ENCODE measurements around the gene MGP. TPM values are rescaled to one million over a fixed set of nuclear protein-coding genes. Genes with fewer than 3 reads are reported as not detected.

MGP gene
- total RNA-seq, 6 donors from 2014 or later = 47.1 to 660 (median 286) TPM

DNA sequence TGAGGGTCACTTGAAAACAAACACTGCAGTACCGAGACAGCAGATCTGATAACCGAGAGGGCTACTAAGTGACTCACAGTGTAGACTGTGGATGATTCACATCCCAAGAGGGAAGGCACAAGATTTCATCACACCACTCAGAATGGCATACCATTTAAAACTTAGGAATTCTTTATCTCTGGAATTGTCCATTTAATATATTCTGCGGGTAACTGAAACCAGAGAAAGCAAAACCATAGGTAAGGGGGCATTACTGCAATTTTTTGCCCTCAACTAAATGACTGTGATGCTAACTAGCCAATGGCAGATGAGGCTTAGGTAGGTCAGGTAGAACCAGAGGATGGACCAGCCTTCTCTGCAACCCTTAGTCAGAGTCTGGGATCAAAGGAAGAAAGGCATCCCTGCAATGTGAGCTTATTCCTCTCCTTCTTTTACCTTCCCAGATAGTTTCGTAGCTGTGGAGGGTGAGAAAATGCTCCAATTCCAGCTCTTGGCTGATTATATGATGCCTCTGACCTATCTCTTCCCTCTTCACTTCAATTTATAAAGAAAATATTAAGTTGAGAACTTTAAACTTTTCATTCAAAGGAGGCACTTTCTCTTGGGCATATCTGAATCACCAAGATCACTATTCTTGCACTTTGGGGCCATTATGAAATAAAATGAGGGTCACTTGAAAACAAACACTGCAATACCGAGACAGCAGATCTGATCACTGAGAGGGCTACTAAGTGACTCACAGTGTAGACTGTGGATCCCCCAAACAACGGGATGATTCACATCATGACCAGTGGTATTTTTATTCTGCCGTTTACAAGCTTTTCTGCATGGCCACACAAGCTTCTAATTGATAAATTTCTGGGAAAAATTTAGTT, 49.1 kb downstream of the MGP start:
- peak; percentile 46 to 92 for ATAC-seq (ENCODE audit: low FRiP score in 2 of 2)
- Histone ChIP-seq H3K4me3 (no peak overlapping the region), H3K27ac (no peak overlapping the region), H3K36me3 (no peaks in the 10 kb centered on the region), H3K27me3 (no peaks in the 10 kb centered on the region), H3K9me3 (no peaks in the 10 kb centered on the region), H3K4me1 (peaks cover 5 to 21% (median 12%) of the 10 kb centered on the region in 4 donors)
- no peak for DNase-seq
- TF ChIP-seq, protein P1, sequence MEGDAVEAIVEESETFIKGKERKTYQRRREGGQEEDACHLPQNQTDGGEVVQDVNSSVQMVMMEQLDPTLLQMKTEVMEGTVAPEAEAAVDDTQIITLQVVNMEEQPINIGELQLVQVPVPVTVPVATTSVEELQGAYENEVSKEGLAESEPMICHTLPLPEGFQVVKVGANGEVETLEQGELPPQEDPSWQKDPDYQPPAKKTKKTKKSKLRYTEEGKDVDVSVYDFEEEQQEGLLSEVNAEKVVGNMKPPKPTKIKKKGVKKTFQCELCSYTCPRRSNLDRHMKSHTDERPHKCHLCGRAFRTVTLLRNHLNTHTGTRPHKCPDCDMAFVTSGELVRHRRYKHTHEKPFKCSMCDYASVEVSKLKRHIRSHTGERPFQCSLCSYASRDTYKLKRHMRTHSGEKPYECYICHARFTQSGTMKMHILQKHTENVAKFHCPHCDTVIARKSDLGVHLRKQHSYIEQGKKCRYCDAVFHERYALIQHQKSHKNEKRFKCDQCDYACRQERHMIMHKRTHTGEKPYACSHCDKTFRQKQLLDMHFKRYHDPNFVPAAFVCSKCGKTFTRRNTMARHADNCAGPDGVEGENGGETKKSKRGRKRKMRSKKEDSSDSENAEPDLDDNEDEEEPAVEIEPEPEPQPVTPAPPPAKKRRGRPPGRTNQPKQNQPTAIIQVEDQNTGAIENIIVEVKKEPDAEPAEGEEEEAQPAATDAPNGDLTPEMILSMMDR (IDR thresholded peaks at IDR 0.05) = no peak
- TF ChIP-seq POLR2A (IDR thresholded peaks at IDR 0.05) (no peak), POLR2AphosphoS5 (IDR thresholded peaks at IDR 0.05) (no peak), EP300 (IDR thresholded peaks at IDR 0.05) (no peak)
- WGBS, 2 donors = 71 to 81% methylated on average over 7 of the region's 7 CpGs

- peaks cover 0 to 10% (median 6%) of the 10 kb centered on the region in 4 donors for H3K4me1 ChIP-seq
- H3K36me3 ChIP-seq = no peaks in the 10 kb centered on the region
- DNase-seq (no peak), ATAC-seq (ENCODE audit: low FRiP score in 2 of 2) (no peak)
- H3K27ac ChIP-seq = no peak overlapping the region
- TF ChIP-seq POLR2AphosphoS5 (IDR thresholded peaks at IDR 0.05) (no peak), EP300 (IDR thresholded peaks at IDR 0.05) (no peak), POLR2A (IDR thresholded peaks at IDR 0.05) (no peak)
- TF ChIP-seq, protein P1 (IDR thresholded peaks at IDR 0.05) = no peak
- no peak overlapping the region for H3K4me3 ChIP-seq
- H3K27me3 ChIP-seq = no peaks in the 10 kb centered on the region
- no peaks in the 10 kb centered on the region for H3K9me3 ChIP-seq
These were observed 51.1 kb downstream of the MGP start for GRCh38 chr12:14834509-14834908.

- no peaks in the 10 kb centered on the region for H3K27me3 ChIP-seq
- H3K4me1 ChIP-seq = peaks cover 0 to 10% (median 6%) of the 10 kb centered on the region in 4 donors
- no peak for ATAC-seq (ENCODE audit: low FRiP score in 2 of 2)
- H3K9me3 ChIP-seq = no peaks in the 10 kb centered on the region
- 54 to 67% methylated on average over 1 of the region's 1 CpG for WGBS, 2 donors
- no peak overlapping the region for H3K27ac ChIP-seq
- no peak overlapping the region for H3K4me3 ChIP-seq
- TF ChIP-seq, protein P1 (IDR thresholded peaks at IDR 0.05) = no peak
- TF ChIP-seq POLR2AphosphoS5 (IDR thresholded peaks at IDR 0.05) (no peak), POLR2A (IDR thresholded peaks at IDR 0.05) (no peak), EP300 (IDR thresholded peaks at IDR 0.05) (no peak)
- no peaks in the 10 kb centered on the region for H3K36me3 ChIP-seq
- no peak for DNase-seq
These were observed 51.7 kb downstream of the MGP start for GRCh38 chr12:14833952-14834351.

GRCh38 chr12:14833336-14833735, 52.3 kb downstream of the MGP start:
- Histone ChIP-seq H3K4me1 (peaks cover 0 to 10% (median 6%) of the 10 kb centered on the region in 4 donors), H3K9me3 (no peaks in the 10 kb centered on the region), H3K36me3 (no peaks in the 10 kb centered on the region), H3K27me3 (no peaks in the 10 kb centered on the region), H3K4me3 (no peak overlapping the region), H3K27ac (no peak overlapping the region)
- DNase-seq (no peak), ATAC-seq (ENCODE audit: low FRiP score in 2 of 2) (no peak)
- no peak for TF ChIP-seq EP300 (IDR thresholded peaks at IDR 0.05)
- no peak for TF ChIP-seq POLR2AphosphoS5 (IDR thresholded peaks at IDR 0.05)
- no peak for TF ChIP-seq POLR2A (IDR thresholded peaks at IDR 0.05)
- TF ChIP-seq, protein P1 (IDR thresholded peaks at IDR 0.05) = no peak
- 85% methylated on average over 3 of the region's 3 CpGs for WGBS, 2 donors

Other genes starting within 250 kb of the MGP start
- 1 to 10 TPM in 1 of 6 donors, not detected in 5; 1.0 TPM for gene GUCY2C, start 189.3 kb downstream of the MGP start, total RNA-seq
- gene WBP11, start 82.4 kb downstream of the MGP start, total RNA-seq = 10 to 100 TPM; 18.2 to 45.0 (median 25.3) TPM
- gene C12orf60, start 82.2 kb downstream of the MGP start, total RNA-seq = 1 to 10 TPM in 2 of 6 donors, under 1 TPM in 3, not detected in 1; 0.33 to 3.4 (median 0.94) TPM
- gene SMCO3, start 71.7 kb downstream of the MGP start, total RNA-seq = 1 to 10 TPM in 4 of 6 donors, under 1 TPM in 2; 0.33 to 3.1 (median 1.1) TPM
- gene ART4, start 42.3 kb downstream of the MGP start, total RNA-seq = 1 to 10 TPM in 4 of 6 donors, under 1 TPM in 2; 0.55 to 5.8 (median 2.1) TPM
- gene ERP27, start 52.7 kb upstream of the MGP start, total RNA-seq = 10 to 100 TPM in 1 of 6 donors, 1 to 10 TPM in 4, not detected in 1; 1.2 to 25.0 (median 9.3) TPM
- 100 to 1,000 TPM; 169 to 307 (median 211) TPM for gene ARHGDIB, start 75.7 kb upstream of the MGP start, total RNA-seq
- gene PDE6H, start 87.2 kb upstream of the MGP start, total RNA-seq = not detected